ENCODE results near the gene ATXN7L1. TPM values are rescaled to one million over a fixed set of nuclear protein-coding genes. Genes with fewer than 3 reads are reported as not detected.
A peak's percentile ranks its signal among the peaks of the same experiment; 100 is the strongest.

The ATXN7L1 gene
- polyA plus RNA-seq, 1 experiment = 5.5 TPM

- POLR2A ChIA-PET = no interaction called here
- Histone ChIP-seq H3K27me3 (ENCODE audit: control insufficient read depth, insufficient read depth, low read length) (no peaks in the 10 kb centered on the region), H3K9me3 (ENCODE audit: control insufficient read depth, insufficient read depth, low read length) (no peaks in the 10 kb centered on the region), H3K4me3 (ENCODE audit: low read depth, low read length) (no peak overlapping the region), H3K27ac (ENCODE audit: low read depth, low read length) (no peak overlapping the region)
- CTCF ChIA-PET = interaction anchor here (1.4 kb wide), 1 partner anchor 42 kb away, joined by 3 read pairs; no protein-coding TSS in a partner anchor
- no peak for DNase-seq (ENCODE audit: low read depth, low spot score)
- TF ChIP-seq CTCF (IDR thresholded peaks at IDR 0.05; ENCODE audit: low read depth, low read length) = no peak
Measured at GRCh38 chr7:105800849-105801534, 75.4 kb downstream of the ATXN7L1 start.

- no peak for TF ChIP-seq CTCF (IDR thresholded peaks at IDR 0.05; ENCODE audit: low read depth, low read length)
- Histone ChIP-seq H3K4me3 (ENCODE audit: low read depth, low read length) (no peak overlapping the region), H3K9me3 (ENCODE audit: control insufficient read depth, insufficient read depth, low read length) (no peaks in the 10 kb centered on the region), H3K27me3 (ENCODE audit: control insufficient read depth, insufficient read depth, low read length) (no peaks in the 10 kb centered on the region), H3K27ac (ENCODE audit: low read depth, low read length) (peak overlapping the region; percentile 35)
- ChIA-PET CTCF (interaction anchor here (1.4 kb wide), 2 partner anchors 41 to 148 kb away, joined by 3 read pairs; no protein-coding TSS in a partner anchor), POLR2A (interaction anchor here (0.6 kb wide), 1 partner anchor 41 kb away, joined by 4 read pairs; no protein-coding TSS in a partner anchor)
- DNase-seq (ENCODE audit: low read depth, low spot score) = no peak
Measured at GRCh38 chr7:105800442-105800841, 76.0 kb downstream of the ATXN7L1 start.

- Histone ChIP-seq H3K4me3 (ENCODE audit: low read depth, low read length) (no peak overlapping the region), H3K27ac (ENCODE audit: low read depth, low read length) (no peak overlapping the region), H3K9me3 (ENCODE audit: control insufficient read depth, insufficient read depth, low read length) (no peaks in the 10 kb centered on the region), H3K27me3 (ENCODE audit: control insufficient read depth, insufficient read depth, low read length) (no peaks in the 10 kb centered on the region)
- ChIA-PET POLR2A (interaction anchor here (0.6 to 1.0 kb wide), 2 partner anchors 41 to 77 kb away, joined by 3 to 4 read pairs; partner anchors contain the start of gene ATXN7L1), CTCF (interaction anchor here (1.4 kb wide), 1 partner anchor 147 kb away, joined by 3 read pairs; no protein-coding TSS in a partner anchor)
- no peak for TF ChIP-seq CTCF (IDR thresholded peaks at IDR 0.05; ENCODE audit: low read depth, low read length)
- no peak for DNase-seq (ENCODE audit: low read depth, low spot score)
Measured at GRCh38 chr7:105799677-105800076, 76.7 kb downstream of the ATXN7L1 start.

GRCh38 chr7:105799006-105799405 lies 77.4 kb downstream of the ATXN7L1 start:
- DNase-seq (ENCODE audit: low read depth, low spot score) = no peak
- no peak for TF ChIP-seq CTCF (IDR thresholded peaks at IDR 0.05; ENCODE audit: low read depth, low read length)
- Histone ChIP-seq H3K9me3 (ENCODE audit: control insufficient read depth, insufficient read depth, low read length) (no peaks in the 10 kb centered on the region), H3K27me3 (ENCODE audit: control insufficient read depth, insufficient read depth, low read length) (no peaks in the 10 kb centered on the region), H3K4me3 (ENCODE audit: low read depth, low read length) (no peak overlapping the region), H3K27ac (ENCODE audit: low read depth, low read length) (no peak overlapping the region)
- POLR2A ChIA-PET = interaction anchor here (1.0 kb wide), 1 partner anchor 78 kb away, joined by 3 read pairs; the partner anchor contains the start of gene ATXN7L1
- CTCF ChIA-PET = interaction anchor here (0.5 to 1.5 kb wide), 3 partner anchors 55 to 211 kb away, joined by 3 to 5 read pairs (median 4); no protein-coding TSS in a partner anchor

- H3K27me3 ChIP-seq (ENCODE audit: control insufficient read depth, insufficient read depth, low read length) = no peaks in the 10 kb centered on the region
- H3K4me3 ChIP-seq (ENCODE audit: low read depth, low read length) = no peak overlapping the region
- DNase-seq (ENCODE audit: low read depth, low spot score) = no peak
- H3K9me3 ChIP-seq (ENCODE audit: control insufficient read depth, insufficient read depth, low read length) = no peaks in the 10 kb centered on the region
- CTCF ChIA-PET = interaction anchor here (0.5 to 1.5 kb wide), 2 partner anchors 212 to 244 kb away, joined by 5 read pairs; no protein-coding TSS in a partner anchor
- H3K27ac ChIP-seq (ENCODE audit: low read depth, low read length) = no peak overlapping the region
- no peak for TF ChIP-seq CTCF (IDR thresholded peaks at IDR 0.05; ENCODE audit: low read depth, low read length)
- POLR2A ChIA-PET = no interaction called here
Measured at GRCh38 chr7:105797652-105798051, 78.7 kb downstream of the ATXN7L1 start.
